Brain pericyte (primary cell): ENCODE measurements around the gene MATCAP1.

Experiments used
- DNase-seq: peaks from one replicate; pipeline ENCODE4 v3.0.0-alpha.2; 2012; ENCODE audit warnings: low read depth, low spot score

Gene MATCAP1

DNA sequence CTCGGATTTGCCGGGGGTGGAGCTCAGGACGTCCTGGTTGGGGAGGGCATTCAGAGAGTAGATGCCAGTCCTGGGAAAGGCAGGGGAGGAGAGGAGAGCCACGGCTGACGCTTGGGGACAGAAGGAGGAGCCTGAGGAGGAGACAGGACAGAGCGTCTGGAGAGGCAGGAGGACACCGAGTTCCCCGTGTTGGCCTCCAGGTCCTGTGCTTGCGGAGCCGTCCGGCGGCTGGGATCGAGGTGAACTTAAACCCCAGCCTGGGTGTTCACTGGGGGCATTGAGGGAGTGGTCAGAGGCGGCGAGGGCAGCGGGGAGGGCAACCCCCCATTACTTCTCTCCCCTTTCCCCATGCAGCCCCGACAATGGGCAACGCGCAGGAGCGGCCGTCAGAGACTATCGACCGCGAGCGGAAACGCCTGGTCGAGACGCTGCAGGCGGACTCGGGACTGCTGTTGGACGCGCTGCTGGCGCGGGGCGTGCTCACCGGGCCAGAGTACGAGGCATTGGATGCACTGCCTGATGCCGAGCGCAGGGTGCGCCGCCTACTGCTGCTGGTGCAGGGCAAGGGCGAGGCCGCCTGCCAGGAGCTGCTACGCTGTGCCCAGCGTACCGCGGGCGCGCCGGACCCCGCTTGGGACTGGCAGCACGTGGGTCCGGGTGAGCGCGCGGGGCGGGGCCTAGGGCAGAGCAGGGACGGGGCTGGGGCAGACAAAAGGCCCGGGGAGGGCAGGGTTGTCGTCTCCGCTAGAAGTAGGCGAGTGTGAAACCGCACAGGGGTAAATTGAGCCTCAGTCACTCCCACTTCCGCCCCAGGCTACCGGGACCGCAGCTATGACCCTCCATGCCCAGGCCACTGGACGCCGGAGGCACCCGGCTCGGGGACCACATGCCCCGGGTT lies 9.7 kb downstream of the MATCAP1 start:
- DNase-seq: peak; percentile 37

GRCh38 chr16:67173323-67173722 lies 10.4 kb downstream of the MATCAP1 start:
- no peak for DNase-seq

DNA sequence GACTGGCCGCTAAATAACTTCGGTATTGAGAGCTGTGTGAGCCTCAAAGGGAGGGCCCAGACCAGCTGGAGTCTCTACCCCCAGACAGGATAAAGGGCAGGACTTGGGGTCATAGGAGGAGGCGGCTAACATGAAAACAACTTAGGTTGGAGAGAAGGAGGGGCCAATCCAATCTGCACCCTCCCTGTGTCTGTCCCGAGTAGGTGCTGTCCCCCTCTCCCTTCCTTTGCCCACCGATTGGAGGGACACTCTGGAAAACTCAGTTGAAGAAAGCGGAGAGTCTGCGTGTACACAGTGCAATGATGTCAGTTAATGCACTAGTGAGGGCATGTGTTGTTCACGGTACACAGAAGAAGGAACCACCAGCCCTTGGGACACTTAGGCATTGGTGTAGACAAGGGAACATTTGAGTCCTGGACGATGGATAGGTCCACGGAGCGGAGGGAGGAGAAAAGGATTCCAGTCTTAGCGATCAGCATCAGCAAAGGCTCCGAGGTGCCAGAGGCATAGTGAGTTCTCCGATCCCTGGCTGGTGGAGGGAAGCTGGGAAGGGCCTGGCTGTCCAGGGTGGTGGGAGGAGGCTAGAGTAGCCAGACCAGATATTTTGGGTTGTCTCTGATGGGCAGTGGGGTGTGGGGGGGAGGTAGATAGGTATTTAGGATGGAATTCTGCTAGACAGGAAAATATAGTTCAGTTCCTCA lies 12.7 kb downstream of the MATCAP1 start:
- no peak for DNase-seq

GRCh38 chr16:67170168-67170948 lies 13.4 kb downstream of the MATCAP1 start, which contains the start of gene NOL3:
Gene NOL3 (plus strand): TSS chr16:67170538.
- DNase-seq: no peak

DNA sequence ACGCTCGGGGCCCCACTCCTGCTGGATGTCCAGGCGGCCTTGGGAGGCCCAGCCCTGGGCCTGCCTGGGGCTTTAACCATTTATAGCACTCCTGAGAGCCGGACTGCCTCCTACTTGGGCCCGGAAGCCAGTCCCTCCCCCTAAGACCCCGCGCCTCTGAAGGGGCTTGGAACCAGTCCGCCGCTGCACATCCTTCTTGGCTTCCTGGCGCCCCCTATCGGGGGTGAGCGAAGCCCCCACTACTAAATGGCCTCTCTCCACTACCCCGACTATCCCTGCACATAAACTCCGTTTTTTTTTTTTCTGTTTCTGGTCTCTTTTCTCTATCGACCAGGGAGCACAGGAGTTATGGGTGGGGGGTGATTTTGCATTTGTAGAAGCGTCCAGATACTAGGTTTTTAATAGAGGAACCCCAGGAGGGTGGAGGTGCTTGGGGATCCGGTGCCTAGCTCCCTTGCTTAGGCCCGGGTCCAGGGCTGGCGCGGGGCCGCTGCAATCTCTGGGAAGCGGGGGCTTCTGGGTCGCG lies 14.1 kb downstream of the MATCAP1 start:
- no peak for DNase-seq

DNA sequence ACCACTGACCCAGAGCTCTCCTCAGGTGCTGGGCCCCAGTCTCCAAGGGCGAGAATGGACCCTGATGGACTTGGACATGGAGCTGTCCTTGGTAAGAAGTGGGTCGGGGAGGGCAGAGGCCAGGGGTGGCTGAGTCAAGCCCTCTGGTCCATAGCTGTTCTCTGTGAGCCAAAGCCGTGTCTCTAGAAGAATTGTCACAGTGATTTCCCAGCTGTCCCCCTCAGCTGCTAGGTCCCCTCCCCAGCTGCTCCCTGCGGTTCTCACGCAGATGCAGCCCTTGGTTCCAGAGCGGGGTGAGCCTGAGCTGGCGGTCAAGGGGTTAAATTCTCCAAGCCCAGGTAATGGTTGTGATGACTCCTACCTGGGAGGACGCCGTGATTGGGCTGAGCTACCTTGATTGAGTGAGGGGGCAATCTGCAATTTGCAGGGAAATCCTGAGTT lies 14.7 kb downstream of the MATCAP1 start:
- DNase-seq: no peak

DNA sequence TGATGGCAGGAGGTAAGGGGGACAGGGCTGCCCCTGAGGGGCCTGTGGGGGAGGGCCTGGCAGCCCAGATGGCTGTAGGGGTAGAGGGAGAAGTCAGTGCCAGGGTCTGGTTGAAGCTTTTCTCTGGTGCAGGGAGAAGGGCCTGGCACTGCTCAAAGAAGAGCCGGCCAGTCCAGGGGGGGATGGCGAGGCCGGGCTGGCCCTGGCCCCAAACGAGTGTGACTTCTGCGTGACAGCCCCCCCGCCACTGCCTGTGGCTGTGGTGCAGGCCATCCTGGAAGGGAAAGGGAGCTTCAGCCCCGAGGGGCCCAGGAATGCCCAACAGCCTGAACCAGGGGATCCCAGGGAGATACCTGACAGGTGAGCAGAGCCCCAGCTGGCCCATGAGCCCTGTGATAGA lies 16.2 kb downstream of the MATCAP1 start:
- DNase-seq: no peak

GRCh38 chr16:67166598-67167168 lies 17.1 kb downstream of the MATCAP1 start:
- DNase-seq: no peak

- DNase-seq: no peak
These were observed 17.6 kb downstream of the MATCAP1 start for GRCh38 chr16:67166110-67166547.

DNA sequence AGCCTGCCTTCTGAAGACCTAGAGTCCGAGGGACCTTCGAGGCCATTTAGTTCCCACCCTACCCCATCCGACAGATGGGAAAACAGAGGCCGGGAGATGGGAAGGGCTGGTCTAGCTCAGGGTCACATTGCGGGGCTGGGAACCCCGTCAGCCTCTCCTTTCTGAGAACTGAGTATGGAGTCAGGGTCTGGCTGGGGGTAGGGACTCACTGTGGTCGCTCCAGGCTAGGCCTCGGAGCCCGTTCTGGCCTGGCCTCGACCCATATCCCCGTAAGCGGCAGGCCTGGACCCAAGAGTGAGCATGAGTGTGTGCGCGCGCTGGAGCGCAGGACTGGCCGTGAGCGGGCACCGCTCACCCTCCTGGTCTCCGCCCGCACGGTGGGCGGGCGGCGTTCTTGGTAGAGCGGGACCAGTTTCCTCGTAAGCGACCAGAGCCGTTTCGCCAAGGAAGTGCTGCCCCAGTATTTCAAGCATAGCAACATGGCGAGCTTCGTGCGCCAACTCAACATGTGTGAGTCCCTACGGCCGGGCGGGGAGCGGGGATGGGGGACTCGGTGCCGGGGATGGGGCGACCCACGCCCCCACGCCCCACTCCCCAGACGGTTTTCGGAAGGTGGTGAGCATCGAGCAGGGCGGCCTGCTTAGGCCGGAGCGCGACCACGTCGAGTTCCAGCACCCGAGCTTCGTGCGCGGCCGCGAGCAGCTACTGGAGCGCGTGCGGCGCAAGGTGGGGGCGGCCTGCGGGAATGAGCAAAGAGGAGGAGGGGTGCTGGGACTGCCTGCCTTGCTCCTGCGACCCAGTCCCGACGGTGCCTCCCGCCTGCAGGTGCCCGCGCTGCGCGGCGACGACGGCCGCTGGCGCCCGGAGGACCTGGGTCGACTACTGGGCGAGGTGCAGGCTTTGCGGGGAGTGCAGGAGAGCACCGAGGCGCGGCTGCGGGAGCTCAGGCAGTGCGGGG lies 18.4 kb downstream of the MATCAP1 start:
- no peak for DNase-seq

DNA sequence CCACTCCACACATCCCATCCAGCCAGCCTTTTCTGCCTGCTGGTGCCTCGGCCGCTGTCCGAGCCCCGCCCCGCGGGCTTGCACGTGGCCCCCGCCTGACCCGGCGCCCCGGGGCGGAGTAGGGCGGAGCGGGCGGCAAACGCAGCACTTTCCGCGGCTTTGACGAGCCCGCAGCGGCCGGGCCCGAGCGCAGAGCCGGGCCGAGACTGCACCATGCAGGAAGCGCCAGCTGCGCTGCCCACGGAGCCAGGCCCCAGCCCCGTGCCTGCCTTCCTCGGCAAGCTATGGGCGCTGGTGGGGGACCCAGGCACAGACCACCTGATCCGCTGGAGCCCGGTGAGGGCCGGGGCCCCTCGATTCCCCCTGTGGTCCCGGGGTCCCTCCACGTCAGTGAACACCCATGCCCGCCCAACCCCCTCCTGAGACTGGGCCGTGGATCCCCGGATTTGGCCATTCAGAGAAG lies 19.1 kb downstream of the MATCAP1 start, which contains the start of gene HSF4:
TSS of gene HSF4 (plus strand) at position 147 of the 463 bp plus-strand sequence. CDS start at position 214, 67 bp downstream.
- no peak for DNase-seq

DNA sequence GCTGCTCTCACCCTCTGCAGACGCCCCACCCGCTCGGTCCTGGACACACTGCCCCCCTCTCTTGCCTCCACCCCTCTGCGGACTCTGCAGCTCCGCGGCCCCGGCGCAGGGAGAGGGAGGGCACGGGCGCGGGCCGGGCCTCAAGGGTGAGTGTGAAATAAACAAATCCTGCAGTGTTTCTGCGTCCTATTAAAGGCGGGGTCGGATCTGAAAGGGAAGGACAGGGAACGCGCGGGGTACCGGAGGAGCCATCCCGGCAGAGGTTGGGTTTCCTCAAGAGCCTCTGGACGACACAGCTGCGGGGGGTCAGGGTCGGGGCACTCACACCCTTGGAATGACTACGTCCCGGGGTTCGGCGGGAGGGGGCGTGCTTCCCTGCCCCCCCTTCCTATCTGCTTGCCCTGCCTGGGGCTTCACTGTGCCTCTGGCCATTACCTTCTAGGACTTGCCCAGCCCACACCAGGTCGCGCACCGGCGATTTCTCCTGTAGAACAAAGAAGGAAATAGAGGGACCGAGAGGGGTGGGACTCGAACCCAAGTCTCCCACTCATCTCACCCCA lies 19.7 kb downstream of the MATCAP1 start:
- no peak for DNase-seq

- DNase-seq: no peak
These were observed 20.4 kb downstream of the MATCAP1 start for GRCh38 chr16:67163164-67163998.

GRCh38 chr16:67162506-67163163 lies 21.1 kb downstream of the MATCAP1 start:
- DNase-seq: no peak

DNA sequence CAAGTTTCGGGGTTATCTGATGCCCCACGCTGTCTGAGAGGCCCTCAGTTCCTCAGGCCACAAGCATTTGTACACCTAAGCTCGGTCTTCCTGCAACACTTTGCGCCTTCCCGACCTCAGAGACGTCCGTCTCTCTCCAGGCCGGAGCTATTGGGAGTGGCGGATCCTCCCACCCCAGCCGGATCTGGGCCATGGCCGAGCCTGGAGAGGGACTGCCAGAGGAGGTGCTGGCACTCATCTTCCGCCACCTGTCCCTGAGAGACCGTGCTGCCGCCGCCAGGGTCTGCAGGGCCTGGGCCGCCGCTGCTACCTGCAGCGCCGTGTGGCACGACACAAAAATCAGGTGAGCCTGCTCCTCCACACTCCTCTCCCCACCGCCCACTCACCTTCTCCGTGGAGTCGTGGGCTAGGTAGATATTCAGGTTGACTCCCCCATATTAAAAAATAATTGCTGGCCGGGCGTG lies 22.1 kb downstream of the MATCAP1 start:
- no peak for DNase-seq

DNA sequence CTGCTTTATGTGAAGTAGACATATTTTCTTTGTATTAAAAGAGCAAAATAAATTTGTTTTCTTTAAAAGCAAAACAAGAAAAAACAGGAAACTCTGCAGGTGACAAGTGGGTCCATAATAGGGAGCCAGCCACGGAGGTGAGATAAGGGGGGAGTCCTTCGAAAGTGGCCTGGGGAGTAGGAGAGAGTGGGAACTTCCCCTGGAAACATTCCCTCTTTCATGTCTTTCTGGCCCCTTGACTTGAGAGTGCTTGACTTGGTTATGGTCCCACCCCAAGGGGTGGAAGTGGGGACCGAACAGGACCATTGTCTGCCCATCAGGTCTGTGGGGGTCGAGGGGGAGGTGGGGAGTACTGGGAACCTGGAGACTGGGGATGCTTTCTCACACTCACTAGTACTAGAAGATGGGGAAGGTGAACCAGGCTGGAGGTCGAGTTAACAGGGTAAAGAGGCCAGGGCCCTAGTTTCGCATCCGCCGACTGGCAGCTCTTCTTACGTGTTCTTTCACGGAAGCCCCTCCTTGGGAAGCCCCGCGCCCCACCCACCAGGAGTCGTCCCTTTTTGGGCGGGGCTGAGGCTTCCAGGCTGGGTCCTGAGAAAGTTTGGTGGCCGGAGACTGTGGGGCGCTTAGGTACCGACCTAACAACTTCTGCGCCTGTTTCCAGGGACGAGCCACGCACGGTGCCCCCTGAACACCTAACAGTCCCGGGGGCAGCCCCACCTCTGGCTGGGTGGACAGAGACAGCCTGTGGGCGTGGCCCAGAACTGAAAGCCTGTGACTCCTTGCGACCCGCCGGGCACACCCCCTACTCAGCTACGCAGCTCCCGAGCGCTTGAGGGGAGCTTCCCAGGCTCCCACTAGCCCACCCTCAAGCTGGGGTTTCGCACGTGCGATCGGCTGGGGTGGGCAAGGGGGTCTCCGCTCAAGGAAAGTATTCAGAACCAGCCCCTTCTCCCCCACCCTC lies 24.8 kb downstream of the MATCAP1 start:
- DNase-seq: no peak
